Coronary artery (tissue), 2 donors: ENCODE results near the gene ZBTB4.

ENCODE experiments used
- DNase-seq: peaks from one replicate; pipeline ENCODE4 v3.0.0-alpha.2; 2017; ENCODE audit warnings: low spot score
- H3K27ac ChIP-seq, 2 donors: fragments of 200-600 bp; sonication (generic); one replicate each; pipeline ENCODE4 v1.5.1; 2016 to 2019
- H3K4me3 ChIP-seq: fragments of 200-600 bp; sonication (generic); 2 replicates; pipeline ENCODE4 v1.5.1; 2016; ENCODE audit warnings: mild to moderate bottlenecking, moderate library complexity
- TF ChIP-seq, protein P1 (sequence below): fragments of 200-600 bp; sonication (generic); IDR thresholded peaks from one replicate; pipeline ENCODE4 v1.5.1; 2019; ENCODE audit warnings: antibody characterized with exemption

ZBTB4 gene

DNA sequence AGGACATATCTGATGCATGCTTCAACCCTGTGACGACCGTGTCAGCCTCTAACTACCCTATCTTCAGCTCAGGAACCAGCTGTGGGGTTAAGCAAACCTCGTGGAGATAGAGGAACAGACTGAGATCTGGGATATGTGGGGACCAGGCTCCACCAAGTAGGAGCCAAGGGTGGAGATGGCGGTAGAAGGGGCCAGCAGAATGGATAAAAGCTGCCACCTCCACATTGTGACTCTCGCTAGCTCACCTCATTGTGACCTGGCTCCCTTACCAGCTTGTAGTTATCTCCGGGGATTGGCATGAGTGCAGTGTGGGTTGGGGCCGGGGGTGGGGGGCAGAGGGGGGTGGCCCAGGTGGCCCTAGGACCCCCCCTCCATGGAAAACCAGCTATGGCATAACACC is 54.1 kb downstream of the ZBTB4 start, which contains the start of gene SPEM2:
SPEM2 (plus strand) TSS at position 301 of the 400 bp plus-strand sequence; CDS start at position 374, 73 bp downstream.
- no peak within 1 kb of the TSS for H3K27ac ChIP-seq
- DNase-seq: no peak
- TF ChIP-seq, protein P1, sequence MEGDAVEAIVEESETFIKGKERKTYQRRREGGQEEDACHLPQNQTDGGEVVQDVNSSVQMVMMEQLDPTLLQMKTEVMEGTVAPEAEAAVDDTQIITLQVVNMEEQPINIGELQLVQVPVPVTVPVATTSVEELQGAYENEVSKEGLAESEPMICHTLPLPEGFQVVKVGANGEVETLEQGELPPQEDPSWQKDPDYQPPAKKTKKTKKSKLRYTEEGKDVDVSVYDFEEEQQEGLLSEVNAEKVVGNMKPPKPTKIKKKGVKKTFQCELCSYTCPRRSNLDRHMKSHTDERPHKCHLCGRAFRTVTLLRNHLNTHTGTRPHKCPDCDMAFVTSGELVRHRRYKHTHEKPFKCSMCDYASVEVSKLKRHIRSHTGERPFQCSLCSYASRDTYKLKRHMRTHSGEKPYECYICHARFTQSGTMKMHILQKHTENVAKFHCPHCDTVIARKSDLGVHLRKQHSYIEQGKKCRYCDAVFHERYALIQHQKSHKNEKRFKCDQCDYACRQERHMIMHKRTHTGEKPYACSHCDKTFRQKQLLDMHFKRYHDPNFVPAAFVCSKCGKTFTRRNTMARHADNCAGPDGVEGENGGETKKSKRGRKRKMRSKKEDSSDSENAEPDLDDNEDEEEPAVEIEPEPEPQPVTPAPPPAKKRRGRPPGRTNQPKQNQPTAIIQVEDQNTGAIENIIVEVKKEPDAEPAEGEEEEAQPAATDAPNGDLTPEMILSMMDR: no peak
- H3K4me3 ChIP-seq: no peak within 1 kb of the TSS

DNA sequence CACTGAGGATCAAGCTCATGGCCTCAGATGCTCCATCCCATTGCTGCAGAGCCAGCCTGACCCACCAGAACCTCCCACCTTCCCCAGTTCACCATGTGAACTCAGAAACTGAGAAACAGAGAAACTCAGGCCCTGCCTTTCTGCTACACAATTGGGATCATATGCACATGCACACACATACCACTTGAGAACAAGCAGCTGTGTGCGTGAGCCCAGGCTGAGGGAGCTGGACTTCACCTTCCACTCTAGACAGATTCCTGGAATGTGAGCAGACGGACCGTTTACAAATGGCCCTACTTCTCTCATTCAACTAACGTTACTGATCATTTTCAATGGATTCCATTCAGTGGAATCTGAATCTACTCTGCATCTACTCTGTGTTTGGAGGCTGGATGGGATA is 55.8 kb downstream of the ZBTB4 start:
- DNase-seq: no peak
- Histone ChIP-seq H3K27ac (no peak overlapping the region), H3K4me3 (no peak overlapping the region)
- TF ChIP-seq, protein P1: no peak

DNA sequence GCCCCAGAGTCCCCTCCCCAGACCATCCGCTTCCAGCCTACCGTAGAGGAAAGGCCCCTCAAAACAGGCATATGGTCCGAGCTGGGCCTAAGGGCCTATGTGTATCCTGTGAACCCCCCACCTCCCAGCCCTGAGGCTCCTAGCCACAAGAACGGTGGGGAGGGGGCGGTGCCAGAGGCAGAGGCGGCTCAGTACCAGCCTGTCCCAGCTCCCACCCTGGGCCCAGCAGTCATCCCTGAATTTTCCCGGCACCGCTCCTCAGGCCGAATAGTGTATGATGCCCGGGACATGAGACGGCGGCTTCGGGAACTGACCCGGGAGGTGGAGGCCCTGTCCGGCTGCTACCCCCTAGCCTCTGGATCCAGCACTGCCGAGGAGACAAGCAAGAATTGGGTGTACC is 58.2 kb downstream of the ZBTB4 start:
- no peak overlapping the region for H3K27ac ChIP-seq
- TF ChIP-seq, protein P1: no peak
- no peak for DNase-seq
- no peak overlapping the region for H3K4me3 ChIP-seq

DNA sequence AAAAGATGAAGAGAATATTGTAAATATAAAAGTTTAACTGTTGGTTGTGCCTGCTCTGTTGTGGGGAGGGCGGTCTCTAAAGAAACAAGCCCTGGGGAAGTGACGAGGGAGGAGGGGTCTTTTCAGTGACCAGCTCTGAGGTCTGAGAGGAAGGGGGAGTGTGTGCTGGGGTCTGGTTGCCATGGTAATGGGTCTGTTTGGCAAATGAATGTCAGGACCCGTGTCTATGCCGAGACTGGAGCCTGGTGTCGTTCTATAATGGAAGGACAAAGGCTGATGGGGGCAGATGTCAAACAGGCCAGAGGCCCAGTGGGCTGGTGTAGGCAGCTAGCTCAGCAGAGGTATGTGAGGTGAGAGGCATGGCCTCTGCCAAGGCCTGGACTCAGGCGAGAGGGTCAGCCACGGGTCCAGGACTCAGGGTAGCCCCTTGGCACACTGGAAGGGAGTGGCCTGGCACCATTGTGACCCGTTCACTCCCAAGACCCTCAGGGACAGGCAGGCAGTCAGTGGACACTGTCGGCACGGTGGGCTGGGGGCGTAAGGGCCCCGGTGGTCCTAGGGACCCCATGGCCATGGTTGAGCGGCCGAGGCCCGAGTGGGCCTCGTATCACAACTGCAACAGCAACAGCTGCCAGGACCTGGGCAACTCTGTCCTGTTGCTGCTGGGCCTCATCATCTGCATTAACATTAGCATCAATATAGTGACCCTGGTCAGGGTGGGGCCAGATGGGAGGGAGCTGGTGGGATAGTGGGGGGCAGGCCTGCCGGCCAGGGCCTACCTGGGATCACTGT is 59.4 kb downstream of the ZBTB4 start, which contains the start of gene SPEM1:
SPEM1 (plus strand) TSS at position 506 of the 792 bp plus-strand sequence; CDS start at position 567, 61 bp downstream.
- no peak for DNase-seq
- Histone ChIP-seq H3K27ac (no peak within 1 kb of the TSS), H3K4me3 (no peak within 1 kb of the TSS)
- TF ChIP-seq, protein P1: no peak

DNA sequence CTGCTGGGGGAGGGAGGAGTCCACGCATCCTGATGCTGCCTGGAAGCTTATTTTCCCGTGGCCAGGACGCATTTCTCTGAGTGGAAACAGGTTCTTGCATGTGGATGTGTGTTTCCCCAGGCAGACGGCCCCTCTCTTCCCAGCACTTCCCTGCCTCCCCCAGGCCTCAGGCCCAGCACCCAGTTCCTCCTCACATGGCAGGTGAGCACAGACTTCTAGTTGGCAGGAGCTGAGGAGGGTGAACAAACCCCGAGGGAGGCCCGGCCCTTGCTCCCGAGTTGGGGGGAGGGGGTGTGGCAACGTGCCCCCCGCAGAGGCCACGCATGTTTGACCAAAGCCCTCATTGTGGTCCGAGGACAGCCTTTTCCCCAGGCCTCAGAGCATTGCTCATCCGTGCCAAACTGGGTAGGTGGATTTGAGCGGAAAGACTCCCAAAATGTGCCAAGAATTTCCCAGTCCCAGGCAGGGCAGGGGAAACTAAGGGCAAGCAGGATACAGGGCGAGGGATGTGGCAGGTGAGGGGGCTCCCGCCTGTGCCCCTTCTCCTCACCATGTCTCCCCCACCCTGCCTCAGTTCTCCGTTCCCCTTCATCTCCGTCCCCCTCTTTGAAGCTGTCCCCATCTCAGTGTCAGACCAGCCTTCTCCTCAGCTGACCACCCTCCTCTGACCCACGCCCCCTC is 60.8 kb downstream of the ZBTB4 start:
- TF ChIP-seq, protein P1: no peak
- Histone ChIP-seq H3K27ac (no peak overlapping the region), H3K4me3 (no peak overlapping the region)
- DNase-seq: no peak

DNA sequence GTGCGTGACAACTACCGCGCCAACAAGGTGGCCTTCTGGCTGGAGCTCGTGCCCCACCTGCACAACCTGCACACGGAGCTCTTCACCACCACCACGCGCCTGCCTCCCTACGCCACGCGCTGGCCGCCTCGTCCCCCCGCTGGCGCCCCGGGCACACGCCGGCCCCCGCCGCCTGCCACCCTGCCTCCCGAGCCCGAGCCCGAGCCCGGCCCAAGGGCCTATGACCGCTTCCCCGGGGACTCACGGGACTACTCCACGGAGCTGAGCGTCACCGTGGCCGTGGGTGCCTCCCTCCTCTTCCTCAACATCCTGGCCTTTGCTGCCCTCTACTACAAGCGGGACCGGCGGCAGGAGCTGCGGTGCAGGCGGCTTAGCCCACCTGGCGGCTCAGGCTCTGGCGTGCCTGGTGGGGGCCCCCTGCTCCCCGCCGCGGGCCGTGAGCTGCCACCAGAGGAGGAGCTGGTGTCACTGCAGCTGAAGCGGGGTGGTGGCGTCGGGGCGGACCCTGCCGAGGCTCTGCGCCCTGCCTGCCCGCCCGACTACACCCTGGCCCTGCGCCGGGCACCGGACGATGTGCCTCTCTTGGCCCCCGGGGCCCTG is 62.3 kb downstream of the ZBTB4 start:
- Histone ChIP-seq H3K4me3 (no peak overlapping the region), H3K27ac (no peak overlapping the region)
- TF ChIP-seq, protein P1: no peak
- no peak for DNase-seq
